Upper lobe of right lung (tissue), 1 donor: ENCODE measurements around the gene LBP. TPM values are rescaled to one million over a fixed set of nuclear protein-coding genes. Genes with fewer than 3 reads are reported as not detected.

Experiments
- ATAC-seq: fragments of 200-7000 bp; cut with Tn5 transposase; one replicate; pipeline ENCODE4 v1.9.1; 2020; ENCODE audit warnings: mild to moderate bottlenecking, moderate library complexity
- DNase-seq: peaks from one replicate; pipeline ENCODE4 v3.0.0-alpha.2; 2020
- H3K27ac ChIP-seq: fragments of 200-600 bp; one replicate; pipeline ENCODE4 v1.8.0; 2022
- H3K27me3 ChIP-seq: fragments of 200-600 bp; one replicate; pipeline ENCODE4 v1.8.0; 2022; ENCODE audit warnings: mild to moderate bottlenecking
- H3K36me3 ChIP-seq: fragments of 200-600 bp; one replicate; pipeline ENCODE4 v1.8.0; 2022
- H3K4me1 ChIP-seq: fragments of 200-600 bp; one replicate; pipeline ENCODE4 v1.8.0; 2022
- H3K4me3 ChIP-seq: fragments of 200-600 bp; one replicate; pipeline ENCODE4 v1.8.0; 2022; ENCODE audit warnings: mild to moderate bottlenecking
- H3K9me3 ChIP-seq: fragments of 200-600 bp; one replicate; pipeline ENCODE4 v1.8.0; 2022
- intact Hi-C: fragments of 100-400 bp; cut with DNase I; formaldehyde crosslinking; loops from one replicate; pipeline ENCODE4 v1.11.0; 2022
- total RNA-seq: library from RNA; stranded (reverse); fragmentation: NEBNext Ultra II Directional; extraction: Animal tissue kit (Norgen Biotek cat#: 25700); gene quantifications from one replicate; pipeline ENCODE4 v1.2.1, GENCODE V29; 2021
- TF ChIP-seq, protein P1 (sequence below): fragments of 200-600 bp; IDR thresholded peaks from one replicate; pipeline ENCODE4 v1.8.0; 2022; ENCODE audit warnings: antibody characterized with exemption
- donor health status: DM: no; HTN: yes; CAD: no; lungs with severe emphysema.

Gene LBP
- total RNA-seq, 1 donor from 2014 or later, result 0.26 TPM

DNA sequence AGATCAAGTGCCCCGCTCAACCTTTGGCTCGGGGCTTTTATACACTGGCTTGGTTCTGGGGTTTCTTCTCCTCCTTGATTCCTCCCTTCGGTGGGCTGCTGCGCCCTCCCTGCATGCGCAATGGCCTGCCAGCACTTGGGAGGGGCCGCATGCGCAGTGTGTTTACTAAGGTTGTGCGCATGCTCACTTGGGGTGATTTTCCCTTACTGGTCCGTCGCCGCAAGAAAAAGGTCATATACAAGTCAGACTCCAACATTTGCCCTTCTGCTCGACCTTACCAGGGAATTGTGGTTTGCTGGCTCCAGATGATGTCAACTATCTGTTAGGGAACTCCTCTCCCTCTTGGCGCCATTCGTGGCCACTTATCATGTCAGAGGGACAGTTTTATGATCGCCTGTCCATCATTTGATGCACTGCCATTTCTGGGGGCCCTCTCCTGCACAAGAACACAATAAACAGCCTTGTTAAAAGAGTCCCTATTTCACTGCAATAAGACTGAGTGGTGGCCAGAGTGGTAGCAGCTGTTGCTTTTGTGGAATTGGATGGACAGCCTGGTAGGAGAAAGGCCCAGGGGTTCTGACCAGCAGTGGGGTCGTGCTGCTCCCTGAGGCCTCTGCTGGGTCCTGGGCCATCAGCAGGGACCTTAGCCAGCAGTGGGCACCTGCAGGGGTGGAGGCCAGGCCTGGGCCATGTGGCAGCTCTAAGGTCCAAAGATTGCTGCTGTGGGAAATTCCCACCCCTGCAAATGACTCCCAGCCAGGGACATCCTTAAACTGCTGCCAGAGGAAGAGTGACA is 2.8 kb upstream of the LBP start:
- TF ChIP-seq, protein P1, sequence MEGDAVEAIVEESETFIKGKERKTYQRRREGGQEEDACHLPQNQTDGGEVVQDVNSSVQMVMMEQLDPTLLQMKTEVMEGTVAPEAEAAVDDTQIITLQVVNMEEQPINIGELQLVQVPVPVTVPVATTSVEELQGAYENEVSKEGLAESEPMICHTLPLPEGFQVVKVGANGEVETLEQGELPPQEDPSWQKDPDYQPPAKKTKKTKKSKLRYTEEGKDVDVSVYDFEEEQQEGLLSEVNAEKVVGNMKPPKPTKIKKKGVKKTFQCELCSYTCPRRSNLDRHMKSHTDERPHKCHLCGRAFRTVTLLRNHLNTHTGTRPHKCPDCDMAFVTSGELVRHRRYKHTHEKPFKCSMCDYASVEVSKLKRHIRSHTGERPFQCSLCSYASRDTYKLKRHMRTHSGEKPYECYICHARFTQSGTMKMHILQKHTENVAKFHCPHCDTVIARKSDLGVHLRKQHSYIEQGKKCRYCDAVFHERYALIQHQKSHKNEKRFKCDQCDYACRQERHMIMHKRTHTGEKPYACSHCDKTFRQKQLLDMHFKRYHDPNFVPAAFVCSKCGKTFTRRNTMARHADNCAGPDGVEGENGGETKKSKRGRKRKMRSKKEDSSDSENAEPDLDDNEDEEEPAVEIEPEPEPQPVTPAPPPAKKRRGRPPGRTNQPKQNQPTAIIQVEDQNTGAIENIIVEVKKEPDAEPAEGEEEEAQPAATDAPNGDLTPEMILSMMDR, result no peak
- ATAC-seq (no peak), DNase-seq (no peak)
- Histone ChIP-seq H3K27me3 (no peaks in the 10 kb centered on the region), H3K27ac (no peak overlapping the region), H3K4me1 (no peaks in the 10 kb centered on the region), H3K36me3 (no peaks in the 10 kb centered on the region), H3K4me3 (no peak overlapping the region), H3K9me3 (no peaks in the 10 kb centered on the region)
- intact Hi-C loops, result no loop called here

GRCh38 chr20:38344107-38344701 is 2.1 kb upstream of the LBP start:
- Histone ChIP-seq H3K27ac (no peak overlapping the region), H3K9me3 (no peaks in the 10 kb centered on the region), H3K36me3 (no peaks in the 10 kb centered on the region), H3K4me1 (no peaks in the 10 kb centered on the region), H3K27me3 (no peaks in the 10 kb centered on the region), H3K4me3 (no peak overlapping the region)
- TF ChIP-seq, protein P1, result no peak
- DNase-seq (no peak), ATAC-seq (no peak)
- intact Hi-C loops, result no loop called here

DNA sequence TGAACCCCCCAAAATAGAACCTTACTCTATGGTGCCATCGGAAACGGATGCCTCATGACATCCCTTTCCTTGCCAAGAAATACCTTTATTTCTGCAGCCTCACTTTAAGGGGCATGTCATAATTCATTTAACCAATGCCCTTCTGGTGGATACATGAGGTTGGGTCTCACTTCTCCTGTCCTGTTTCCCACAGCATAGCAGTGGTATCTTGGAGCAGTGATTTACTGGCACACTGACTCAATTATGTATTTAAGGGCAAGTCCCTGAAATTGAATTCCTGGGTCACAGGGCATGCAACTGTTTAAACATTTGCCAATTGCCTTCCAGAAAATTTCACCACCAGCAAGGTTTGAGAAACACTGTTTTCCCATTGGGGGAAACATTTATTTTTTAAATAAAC is 639 bp upstream of the LBP start:
- Histone ChIP-seq H3K27me3 (no peaks in the 10 kb centered on the region), H3K36me3 (no peaks in the 10 kb centered on the region), H3K4me1 (no peaks in the 10 kb centered on the region), H3K9me3 (no peaks in the 10 kb centered on the region), H3K4me3 (no peak overlapping the region), H3K27ac (no peak overlapping the region)
- intact Hi-C loops, result no loop called here
- TF ChIP-seq, protein P1, result no peak
- ATAC-seq, result no peak
- no peak for DNase-seq

DNA sequence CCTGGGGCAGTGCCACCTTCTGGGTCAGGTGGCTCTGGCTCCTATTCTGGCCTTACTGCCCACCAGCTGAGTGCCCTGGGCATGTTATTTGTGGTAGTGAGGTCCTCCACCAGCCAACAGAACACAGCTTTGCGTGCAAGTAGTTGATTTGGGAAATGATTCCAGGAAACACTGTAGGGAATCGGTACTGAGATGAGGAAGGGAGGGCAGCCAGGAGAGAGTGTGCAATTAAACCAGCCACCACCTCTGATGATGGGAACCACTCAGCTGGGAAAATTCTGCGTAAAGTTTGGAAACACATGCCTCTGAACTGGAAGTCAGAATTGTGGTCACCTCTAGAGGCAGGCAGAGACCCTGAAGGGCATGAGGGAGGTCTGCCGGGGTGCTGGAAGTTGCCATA is 459 bp downstream of the LBP start:
- no peak overlapping the region for H3K27ac ChIP-seq
- no peaks in the 10 kb centered on the region for H3K4me1 ChIP-seq
- H3K4me3 ChIP-seq, result no peak overlapping the region
- DNase-seq (no peak), ATAC-seq (no peak)
- H3K9me3 ChIP-seq, result no peaks in the 10 kb centered on the region
- TF ChIP-seq, protein P1, result no peak
- intact Hi-C loops, result no loop called here
- H3K36me3 ChIP-seq, result no peaks in the 10 kb centered on the region
- no peaks in the 10 kb centered on the region for H3K27me3 ChIP-seq

DNA sequence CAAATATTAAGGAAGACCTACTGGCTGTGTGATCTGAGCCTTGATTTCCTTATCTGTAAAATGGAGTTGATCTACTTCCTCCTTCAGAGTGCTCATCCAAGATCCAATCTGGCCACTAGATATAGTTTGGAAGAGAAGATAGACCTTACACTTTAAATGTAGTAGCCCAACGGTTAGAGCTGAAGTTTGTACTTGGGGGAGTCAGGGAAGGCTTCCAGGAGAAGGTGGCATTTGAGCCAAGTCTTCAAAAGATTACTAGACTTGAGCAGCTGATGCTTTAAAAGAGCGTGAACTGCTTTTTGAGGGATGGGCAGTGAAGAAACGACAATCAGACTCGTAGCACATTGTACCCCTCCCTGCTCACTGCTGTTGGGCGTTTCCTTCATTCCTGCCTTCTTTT is 3.6 kb downstream of the LBP start:
- TF ChIP-seq, protein P1, result no peak
- no peak for ATAC-seq
- intact Hi-C loops, result no loop called here
- Histone ChIP-seq H3K36me3 (no peaks in the 10 kb centered on the region), H3K4me1 (no peaks in the 10 kb centered on the region), H3K27me3 (no peaks in the 10 kb centered on the region), H3K4me3 (no peak overlapping the region), H3K27ac (no peak overlapping the region), H3K9me3 (no peaks in the 10 kb centered on the region)
- no peak for DNase-seq
